ENCODE measurements around the gene PDE2A.

- TF ChIP-seq CTCF (IDR thresholded peaks at IDR 0.05) (no peak), POLR2A (IDR thresholded peaks at IDR 0.05) (no peak)
Observed at GRCh38 chr11:72541257-72541974, 132.8 kb downstream of the PDE2A start.
